GM23338 (cell line): ENCODE measurements around the gene CFAP58. TPM values are rescaled to one million over a fixed set of nuclear protein-coding genes. Genes with fewer than 3 reads are reported as not detected.

Source experiments
- CREB1 ChIP-seq: fragments of 250-450 bp; sonication (Bioruptor Pico); IDR thresholded peaks from 2 replicates; pipeline ENCODE4 v1.5.0; 2020; ENCODE audit warnings: low read depth, mild to moderate bottlenecking, moderate library complexity
- EZH2 ChIP-seq: fragments of 200-600 bp; sonication (generic); IDR thresholded peaks from one replicate; pipeline ENCODE4 v1.8.0; 2017; ENCODE audit warnings: antibody characterized with exemption, mild to moderate bottlenecking, low read depth; ENCODE audit not compliant: unreplicated experiment
- JUNB ChIP-seq: IDR thresholded peaks from one replicate; pipeline ENCODE4 v1.6.1; 2016; ENCODE audit warnings: antibody characterized with exemption; ENCODE audit not compliant: unreplicated experiment
- NANOG ChIP-seq: IDR thresholded peaks from 2 replicates; pipeline ENCODE4 v1.6.1; 2016; ENCODE audit warnings: antibody characterized with exemption, borderline replicate concordance
- POLR2AphosphoS5 ChIP-seq: IDR thresholded peaks from 2 replicates; pipeline ENCODE4 v1.6.1; 2016; ENCODE audit warnings: antibody characterized with exemption, low read depth
- ZNF331 ChIP-seq: fragments of 250-450 bp; sonication (Bioruptor Pico); IDR thresholded peaks from 2 replicates; pipeline ENCODE4 v1.5.0; 2020; ENCODE audit warnings: low read depth, mild to moderate bottlenecking, moderate library complexity
- polyA plus RNA-seq: library from polyadenylated mRNA; unstranded; fragments of >200 nt; fragmentation: Nextera tagmentation; extraction: Ambion mirVana; gene quantifications from 2 replicates; pipeline ENCODE4 v1.2.1, GENCODE V29; 2016
- total RNA-seq: library from RNA; depleted of rRNA; stranded (reverse); fragments of >200 nt; shearing (Covaris generic); gene quantifications from 2 replicates; pipeline ENCODE4 v1.2.3, GENCODE V29; 2014
- TF ChIP-seq, protein P1 (sequence below): fragments of 250-450 bp; sonication (Bioruptor Pico); IDR thresholded peaks from 2 replicates; pipeline ENCODE4 v1.5.0; 2020; ENCODE audit warnings: mild to moderate bottlenecking, moderate library complexity
- TF ChIP-seq, protein P2 (sequence below): IDR thresholded peaks from 2 replicates; pipeline ENCODE4 v1.6.1; 2016; ENCODE audit warnings: antibody characterized with exemption
- TF ChIP-seq, protein P3 (sequence below), 2 experiments: fragments of 200-600 bp in 1 of 2; sonication (generic) in 1 of 2; conservative IDR thresholded peaks; 2 replicates each; pipeline versions ENCODE4 v1.5.1 to v1.6.1; 2016 to 2017; ENCODE audit warnings: antibody characterized with exemption in 2 of 2, low read depth in 2 of 2, mild to moderate bottlenecking in 2 of 2, moderate library complexity in 1 of 2

Gene CFAP58
- total and polyA plus RNA-seq, 2 experiments from 2014 or later: 0.63 to 0.89 TPM

DNA sequence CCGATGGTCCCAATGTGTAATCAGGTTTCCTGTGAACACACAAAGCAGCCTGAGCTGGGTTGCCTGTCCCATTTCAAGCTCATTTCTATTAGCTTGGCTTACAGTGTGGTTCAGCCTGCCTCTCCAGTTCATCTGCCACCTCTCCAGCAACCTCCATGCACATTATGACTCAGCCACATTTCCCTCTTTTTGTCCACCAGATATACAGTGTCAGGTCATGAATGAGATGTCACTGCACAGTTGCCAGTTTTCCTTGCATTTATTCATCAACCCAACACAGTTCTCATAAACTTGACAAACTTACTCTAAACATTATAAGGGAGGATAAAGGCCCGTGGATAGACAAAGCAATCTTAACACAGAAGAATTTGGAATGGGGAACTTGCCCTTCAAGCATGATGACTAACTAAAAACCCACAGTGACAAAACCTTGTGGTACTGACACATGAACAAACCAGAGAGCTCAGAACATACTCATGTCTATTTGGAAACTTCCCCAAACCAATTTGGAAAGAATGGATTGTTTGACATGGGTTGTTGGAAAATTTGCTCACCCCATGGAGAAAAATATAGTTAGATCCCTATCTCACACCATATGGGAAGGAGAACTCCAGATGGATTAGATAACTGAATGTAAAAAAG is 2.5 kb upstream of the CFAP58 start (continued):
- TF ChIP-seq, protein P1, sequence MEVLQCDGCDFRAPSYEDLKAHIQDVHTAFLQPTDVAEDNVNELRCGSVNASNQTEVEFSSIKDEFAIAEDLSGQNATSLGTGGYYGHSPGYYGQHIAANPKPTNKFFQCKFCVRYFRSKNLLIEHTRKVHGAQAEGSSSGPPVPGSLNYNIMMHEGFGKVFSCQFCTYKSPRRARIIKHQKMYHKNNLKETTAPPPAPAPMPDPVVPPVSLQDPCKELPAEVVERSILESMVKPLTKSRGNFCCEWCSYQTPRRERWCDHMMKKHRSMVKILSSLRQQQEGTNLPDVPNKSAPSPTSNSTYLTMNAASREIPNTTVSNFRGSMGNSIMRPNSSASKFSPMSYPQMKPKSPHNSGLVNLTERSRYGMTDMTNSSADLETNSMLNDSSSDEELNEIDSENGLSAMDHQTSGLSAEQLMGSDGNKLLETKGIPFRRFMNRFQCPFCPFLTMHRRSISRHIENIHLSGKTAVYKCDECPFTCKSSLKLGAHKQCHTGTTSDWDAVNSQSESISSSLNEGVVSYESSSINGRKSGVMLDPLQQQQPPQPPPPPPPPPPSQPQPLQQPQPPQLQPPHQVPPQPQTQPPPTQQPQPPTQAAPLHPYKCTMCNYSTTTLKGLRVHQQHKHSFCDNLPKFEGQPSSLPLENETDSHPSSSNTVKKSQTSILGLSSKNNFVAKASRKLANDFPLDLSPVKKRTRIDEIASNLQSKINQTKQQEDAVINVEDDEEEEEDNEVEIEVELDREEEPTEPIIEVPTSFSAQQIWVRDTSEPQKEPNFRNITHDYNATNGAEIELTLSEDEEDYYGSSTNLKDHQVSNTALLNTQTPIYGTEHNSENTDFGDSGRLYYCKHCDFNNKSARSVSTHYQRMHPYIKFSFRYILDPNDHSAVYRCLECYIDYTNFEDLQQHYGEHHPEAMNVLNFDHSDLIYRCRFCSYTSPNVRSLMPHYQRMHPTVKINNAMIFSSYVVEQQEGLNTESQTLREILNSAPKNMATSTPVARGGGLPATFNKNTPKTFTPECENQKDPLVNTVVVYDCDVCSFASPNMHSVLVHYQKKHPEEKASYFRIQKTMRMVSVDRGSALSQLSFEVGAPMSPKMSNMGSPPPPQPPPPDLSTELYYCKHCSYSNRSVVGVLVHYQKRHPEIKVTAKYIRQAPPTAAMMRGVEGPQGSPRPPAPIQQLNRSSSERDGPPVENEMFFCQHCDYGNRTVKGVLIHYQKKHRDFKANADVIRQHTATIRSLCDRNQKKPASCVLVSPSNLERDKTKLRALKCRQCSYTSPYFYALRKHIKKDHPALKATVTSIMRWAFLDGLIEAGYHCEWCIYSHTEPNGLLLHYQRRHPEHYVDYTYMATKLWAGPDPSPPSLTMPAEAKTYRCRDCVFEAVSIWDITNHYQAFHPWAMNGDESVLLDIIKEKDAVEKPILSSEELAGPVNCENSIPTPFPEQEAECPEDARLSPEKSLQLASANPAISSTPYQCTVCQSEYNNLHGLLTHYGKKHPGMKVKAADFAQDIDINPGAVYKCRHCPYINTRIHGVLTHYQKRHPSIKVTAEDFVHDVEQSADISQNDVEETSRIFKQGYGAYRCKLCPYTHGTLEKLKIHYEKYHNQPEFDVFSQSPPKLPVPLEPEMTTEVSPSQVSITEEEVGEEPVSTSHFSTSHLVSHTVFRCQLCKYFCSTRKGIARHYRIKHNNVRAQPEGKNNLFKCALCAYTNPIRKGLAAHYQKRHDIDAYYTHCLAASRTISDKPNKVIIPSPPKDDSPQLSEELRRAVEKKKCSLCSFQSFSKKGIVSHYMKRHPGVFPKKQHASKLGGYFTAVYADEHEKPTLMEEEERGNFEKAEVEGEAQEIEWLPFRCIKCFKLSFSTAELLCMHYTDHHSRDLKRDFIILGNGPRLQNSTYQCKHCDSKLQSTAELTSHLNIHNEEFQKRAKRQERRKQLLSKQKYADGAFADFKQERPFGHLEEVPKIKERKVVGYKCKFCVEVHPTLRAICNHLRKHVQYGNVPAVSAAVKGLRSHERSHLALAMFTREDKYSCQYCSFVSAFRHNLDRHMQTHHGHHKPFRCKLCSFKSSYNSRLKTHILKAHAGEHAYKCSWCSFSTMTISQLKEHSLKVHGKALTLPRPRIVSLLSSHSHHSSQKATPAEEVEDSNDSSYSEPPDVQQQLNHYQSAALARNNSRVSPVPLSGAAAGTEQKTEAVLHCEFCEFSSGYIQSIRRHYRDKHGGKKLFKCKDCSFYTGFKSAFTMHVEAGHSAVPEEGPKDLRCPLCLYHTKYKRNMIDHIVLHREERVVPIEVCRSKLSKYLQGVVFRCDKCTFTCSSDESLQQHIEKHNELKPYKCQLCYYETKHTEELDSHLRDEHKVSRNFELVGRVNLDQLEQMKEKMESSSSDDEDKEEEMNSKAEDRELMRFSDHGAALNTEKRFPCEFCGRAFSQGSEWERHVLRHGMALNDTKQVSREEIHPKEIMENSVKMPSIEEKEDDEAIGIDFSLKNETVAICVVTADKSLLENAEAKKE (CRISPR knock-in tag): no peak
- no peak for TF ChIP-seq NANOG
- no peak for TF ChIP-seq ZNF331 (CRISPR knock-in tag)
- no peak for TF ChIP-seq JUNB
- TF ChIP-seq, protein P2, sequence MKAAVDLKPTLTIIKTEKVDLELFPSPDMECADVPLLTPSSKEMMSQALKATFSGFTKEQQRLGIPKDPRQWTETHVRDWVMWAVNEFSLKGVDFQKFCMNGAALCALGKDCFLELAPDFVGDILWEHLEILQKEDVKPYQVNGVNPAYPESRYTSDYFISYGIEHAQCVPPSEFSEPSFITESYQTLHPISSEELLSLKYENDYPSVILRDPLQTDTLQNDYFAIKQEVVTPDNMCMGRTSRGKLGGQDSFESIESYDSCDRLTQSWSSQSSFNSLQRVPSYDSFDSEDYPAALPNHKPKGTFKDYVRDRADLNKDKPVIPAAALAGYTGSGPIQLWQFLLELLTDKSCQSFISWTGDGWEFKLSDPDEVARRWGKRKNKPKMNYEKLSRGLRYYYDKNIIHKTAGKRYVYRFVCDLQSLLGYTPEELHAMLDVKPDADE: no peak
- no peak for TF ChIP-seq EZH2
- TF ChIP-seq, protein P3, sequence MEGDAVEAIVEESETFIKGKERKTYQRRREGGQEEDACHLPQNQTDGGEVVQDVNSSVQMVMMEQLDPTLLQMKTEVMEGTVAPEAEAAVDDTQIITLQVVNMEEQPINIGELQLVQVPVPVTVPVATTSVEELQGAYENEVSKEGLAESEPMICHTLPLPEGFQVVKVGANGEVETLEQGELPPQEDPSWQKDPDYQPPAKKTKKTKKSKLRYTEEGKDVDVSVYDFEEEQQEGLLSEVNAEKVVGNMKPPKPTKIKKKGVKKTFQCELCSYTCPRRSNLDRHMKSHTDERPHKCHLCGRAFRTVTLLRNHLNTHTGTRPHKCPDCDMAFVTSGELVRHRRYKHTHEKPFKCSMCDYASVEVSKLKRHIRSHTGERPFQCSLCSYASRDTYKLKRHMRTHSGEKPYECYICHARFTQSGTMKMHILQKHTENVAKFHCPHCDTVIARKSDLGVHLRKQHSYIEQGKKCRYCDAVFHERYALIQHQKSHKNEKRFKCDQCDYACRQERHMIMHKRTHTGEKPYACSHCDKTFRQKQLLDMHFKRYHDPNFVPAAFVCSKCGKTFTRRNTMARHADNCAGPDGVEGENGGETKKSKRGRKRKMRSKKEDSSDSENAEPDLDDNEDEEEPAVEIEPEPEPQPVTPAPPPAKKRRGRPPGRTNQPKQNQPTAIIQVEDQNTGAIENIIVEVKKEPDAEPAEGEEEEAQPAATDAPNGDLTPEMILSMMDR (conservative IDR thresholded peaks at IDR 0.05; ENCODE audit: low read depth in 2 of 2): no peak
- no peak for TF ChIP-seq CREB1 (CRISPR knock-in tag)
- TF ChIP-seq POLR2AphosphoS5: no peak
